ENCODE data around the gene EIF3D. TPM values are rescaled to one million over a fixed set of nuclear protein-coding genes. Genes with fewer than 3 reads are reported as not detected.
A peak's percentile ranks its signal among the peaks of the same experiment; 100 is the strongest.

EIF3D gene
- total RNA-seq, 1 donor = 336 TPM

DNA sequence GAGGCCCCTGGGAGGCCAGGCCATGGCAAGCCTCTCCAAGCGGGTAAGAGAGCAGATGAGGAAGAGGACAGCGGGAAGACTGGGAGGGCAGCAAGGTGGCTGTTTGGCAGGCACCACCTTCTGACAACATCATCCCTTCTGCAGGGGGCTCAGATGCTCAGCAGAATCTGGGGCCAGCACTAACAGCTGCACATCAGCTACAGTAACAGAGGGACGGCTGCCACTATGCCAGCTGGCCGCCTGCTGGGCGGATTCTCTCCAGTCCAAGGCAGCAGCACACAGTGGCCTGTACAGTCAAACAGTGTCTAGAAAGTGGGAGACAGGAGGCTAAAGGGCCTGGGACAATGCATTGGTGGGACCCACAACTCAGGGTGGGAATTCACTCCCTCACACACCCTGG, 36.9 kb downstream of the EIF3D start:
- H3K4me3 ChIP-seq (ENCODE audit: low read depth, low read length) = no peak overlapping the region
- TF ChIP-seq, protein P1, sequence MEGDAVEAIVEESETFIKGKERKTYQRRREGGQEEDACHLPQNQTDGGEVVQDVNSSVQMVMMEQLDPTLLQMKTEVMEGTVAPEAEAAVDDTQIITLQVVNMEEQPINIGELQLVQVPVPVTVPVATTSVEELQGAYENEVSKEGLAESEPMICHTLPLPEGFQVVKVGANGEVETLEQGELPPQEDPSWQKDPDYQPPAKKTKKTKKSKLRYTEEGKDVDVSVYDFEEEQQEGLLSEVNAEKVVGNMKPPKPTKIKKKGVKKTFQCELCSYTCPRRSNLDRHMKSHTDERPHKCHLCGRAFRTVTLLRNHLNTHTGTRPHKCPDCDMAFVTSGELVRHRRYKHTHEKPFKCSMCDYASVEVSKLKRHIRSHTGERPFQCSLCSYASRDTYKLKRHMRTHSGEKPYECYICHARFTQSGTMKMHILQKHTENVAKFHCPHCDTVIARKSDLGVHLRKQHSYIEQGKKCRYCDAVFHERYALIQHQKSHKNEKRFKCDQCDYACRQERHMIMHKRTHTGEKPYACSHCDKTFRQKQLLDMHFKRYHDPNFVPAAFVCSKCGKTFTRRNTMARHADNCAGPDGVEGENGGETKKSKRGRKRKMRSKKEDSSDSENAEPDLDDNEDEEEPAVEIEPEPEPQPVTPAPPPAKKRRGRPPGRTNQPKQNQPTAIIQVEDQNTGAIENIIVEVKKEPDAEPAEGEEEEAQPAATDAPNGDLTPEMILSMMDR (IDR thresholded peaks at IDR 0.05; ENCODE audit: insufficient read depth, low read length) = no peak
- DNase-seq (ENCODE audit: low read depth) = no peak

DNA sequence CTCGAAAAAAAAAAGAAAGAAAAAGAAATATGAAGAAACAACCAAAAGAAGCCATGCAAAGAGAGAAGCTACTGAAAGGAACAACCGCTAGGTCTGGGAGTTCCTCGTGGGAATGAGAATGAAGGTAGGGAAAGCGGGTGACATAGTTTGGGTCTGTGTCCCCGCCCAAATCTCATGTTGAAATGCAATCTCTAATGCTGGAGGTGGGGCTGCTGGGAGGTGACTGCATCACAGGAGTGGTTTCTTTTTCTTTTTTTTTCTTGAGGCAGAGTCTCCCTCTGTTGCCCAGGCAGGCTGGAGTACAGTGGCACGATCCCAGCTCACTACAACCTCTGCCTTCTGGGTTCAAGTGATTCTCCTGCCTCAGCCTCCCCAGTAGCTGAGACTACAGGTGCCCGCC, 37.8 kb downstream of the EIF3D start:
- no peak overlapping the region for H3K4me3 ChIP-seq (ENCODE audit: low read depth, low read length)
- no peak for DNase-seq (ENCODE audit: low read depth)
- TF ChIP-seq, protein P1 (IDR thresholded peaks at IDR 0.05; ENCODE audit: insufficient read depth, low read length) = no peak

DNA sequence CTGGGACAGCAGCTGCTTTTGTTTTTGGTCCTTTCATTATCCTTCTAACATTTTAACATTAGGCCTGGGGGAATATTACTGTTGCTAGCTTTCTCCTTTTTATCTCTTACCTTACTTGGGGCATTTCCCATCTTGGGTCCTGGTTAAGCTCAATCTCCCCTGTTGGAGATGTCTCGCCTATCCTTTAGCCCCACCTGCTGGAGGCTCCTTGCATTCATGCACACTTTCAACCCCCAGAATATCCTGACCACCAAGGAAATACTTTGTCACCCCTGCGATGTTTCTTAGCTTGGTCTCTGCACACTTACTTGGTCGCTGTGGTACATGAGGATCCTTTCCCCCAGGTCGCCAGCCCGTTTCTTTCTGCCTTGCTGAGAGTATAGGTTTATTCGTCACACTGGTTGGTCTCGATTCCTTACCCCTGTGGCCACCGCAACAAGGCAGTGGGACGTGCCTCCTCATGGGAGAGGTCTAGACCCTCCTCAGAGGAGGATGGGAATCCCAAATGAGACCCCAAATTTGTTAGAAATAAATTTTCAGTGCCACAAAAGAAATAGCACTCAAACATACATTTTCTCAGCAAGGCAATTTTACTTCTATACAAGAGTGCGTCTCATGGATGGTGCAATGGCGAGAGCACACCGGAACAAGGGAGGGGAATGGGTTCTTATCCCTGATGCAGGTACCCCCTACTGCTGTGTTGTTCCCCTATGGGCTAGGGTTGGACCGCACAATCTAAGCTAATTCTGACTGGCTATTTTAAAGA, 42.2 kb downstream of the EIF3D start:
- no peak overlapping the region for H3K4me3 ChIP-seq (ENCODE audit: low read depth, low read length)
- TF ChIP-seq, protein P1 (IDR thresholded peaks at IDR 0.05; ENCODE audit: insufficient read depth, low read length) = peak; percentile 63
- peak; percentile 56 for DNase-seq (ENCODE audit: low read depth)

DNA sequence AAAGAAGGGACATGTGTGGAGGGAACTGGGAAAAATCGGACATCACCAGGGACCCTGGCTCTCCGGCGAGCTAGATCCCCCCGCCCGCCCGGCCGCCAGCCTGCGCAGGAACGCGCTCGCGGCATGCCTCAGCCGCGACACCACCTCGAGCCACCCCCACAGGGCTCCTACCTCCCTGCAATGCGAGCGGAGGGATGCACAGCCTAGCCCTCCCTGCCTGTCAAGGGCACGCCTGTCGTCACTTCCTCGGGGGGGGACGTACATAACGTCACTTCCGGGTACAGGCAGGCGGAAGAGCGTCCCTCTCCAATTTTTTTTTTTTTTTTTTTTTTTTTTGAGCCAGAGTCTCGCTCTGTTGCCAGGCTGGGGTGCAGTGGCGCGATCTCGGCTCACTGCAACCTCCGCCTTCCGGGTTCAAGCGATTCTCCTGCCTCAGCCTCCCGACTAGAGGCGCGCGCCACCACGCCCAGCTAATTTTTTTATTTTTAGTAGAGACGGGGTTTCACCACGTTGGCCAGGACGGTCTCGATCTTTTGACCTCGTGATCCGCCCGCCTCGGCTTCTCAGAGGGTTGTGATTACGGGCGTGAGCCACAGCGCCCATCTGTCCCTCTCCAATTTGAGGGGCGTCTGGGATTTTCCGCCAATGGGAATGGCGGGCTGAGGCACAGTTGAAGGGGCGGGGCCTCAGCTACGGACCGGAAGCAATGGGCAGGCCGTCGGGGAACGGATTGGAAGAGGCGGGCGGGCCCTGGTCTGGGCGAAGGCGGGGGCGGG, 47.4 kb downstream of the EIF3D start, which contains the start of gene TXN2:
Gene TXN2, minus strand, starts transcription at position 248 of the 776 bp plus-strand sequence. CDS start 803 bp downstream, outside the sequence.
- DNase-seq (ENCODE audit: low read depth) = peak; percentile 96
- TF ChIP-seq, protein P1 (IDR thresholded peaks at IDR 0.05; ENCODE audit: insufficient read depth, low read length) = no peak
- H3K4me3 ChIP-seq (ENCODE audit: low read depth, low read length) = peak within 1 kb of the TSS; percentile 87

DNA sequence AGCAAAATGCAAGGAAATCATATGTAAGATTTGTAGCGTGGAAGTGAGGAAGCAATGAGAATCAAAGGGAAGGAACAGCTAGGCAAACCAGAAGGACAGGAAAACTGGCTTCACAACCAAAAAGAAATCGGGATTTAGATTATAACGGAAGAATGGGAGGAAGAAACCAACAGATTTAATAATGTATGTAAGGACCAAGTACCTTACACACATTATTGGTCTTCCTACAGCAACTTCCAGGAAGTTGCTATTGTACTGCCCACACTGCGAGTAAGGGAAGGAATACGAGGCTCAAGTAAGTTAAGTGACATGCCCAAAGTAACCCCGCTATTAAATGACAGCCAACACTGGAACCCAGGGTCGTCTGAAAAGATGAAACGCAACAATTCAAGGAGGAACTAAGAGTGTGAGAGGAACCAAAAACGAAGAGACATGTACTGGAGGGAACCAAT, 48.0 kb downstream of the EIF3D start:
- H3K4me3 ChIP-seq (ENCODE audit: low read depth, low read length) = peak overlapping the region; percentile 87
- no peak for DNase-seq (ENCODE audit: low read depth)
- TF ChIP-seq, protein P1 (IDR thresholded peaks at IDR 0.05; ENCODE audit: insufficient read depth, low read length) = no peak

DNA sequence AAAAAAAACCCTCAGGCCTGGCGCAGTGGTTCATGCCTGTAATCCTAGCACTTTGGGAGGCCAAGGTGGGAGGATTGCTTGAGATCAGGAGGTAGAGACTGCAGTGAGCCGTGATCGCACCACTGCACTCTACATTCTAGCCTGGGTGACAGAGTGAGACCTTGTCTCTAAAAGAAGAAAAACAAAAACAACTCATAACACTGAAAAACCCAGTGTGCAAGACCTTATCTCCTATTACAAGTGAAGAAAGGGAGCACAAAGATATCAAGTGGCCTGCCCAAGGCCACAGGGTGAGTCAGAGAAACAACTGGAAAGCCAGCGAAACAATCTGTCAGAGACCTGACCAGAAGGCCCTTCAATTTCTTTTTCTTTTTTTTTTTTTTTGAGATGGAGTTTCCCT, 50.0 kb downstream of the EIF3D start:
- no peak for DNase-seq (ENCODE audit: low read depth)
- TF ChIP-seq, protein P1 (IDR thresholded peaks at IDR 0.05; ENCODE audit: insufficient read depth, low read length) = no peak
- no peak overlapping the region for H3K4me3 ChIP-seq (ENCODE audit: low read depth, low read length)

Measured in fibroblast of the aortic adventitia (primary cell).